Natural killer cell treated with Interleukin-12 subunit alpha and Interleukin-12 subunit beta and Interleukin-15 and Interleukin-18, amount 100 ng/mL, for 72 hours (primary cell): ENCODE data around the gene NRP2. TPM values are rescaled to one million over a fixed set of nuclear protein-coding genes. Genes with fewer than 3 reads are reported as not detected.

Experiments
- ATAC-seq, 2 donors: fragments of 150-1000 bp; cut with Tn5 transposase in 1 of 2; sonication (Bioruptor Pico), chemical (Tn5 transposase) in 1 of 2; 2 replicates each; pipeline ENCODE4 v1.10.0; 2021
- DNase-seq: peaks from one replicate; pipeline ENCODE4 v3.0.0; 2022; ENCODE audit warnings: low spot score
- H3K27ac Mint-ChIP-seq, 2 donors: 1 replicate in 1 of 2; 2 replicates in 1 of 2; pipeline ENCODE4 v1.8.0; 2022; ENCODE audit warnings: mixed read lengths in 2 of 2, mild to moderate bottlenecking in 1 of 2, moderate library complexity in 1 of 2
- H3K27me3 Mint-ChIP-seq, 2 donors: 1 replicate in 1 of 2; 2 replicates in 1 of 2; pipeline ENCODE4 v1.8.0; 2022; ENCODE audit warnings: mixed read lengths in 2 of 2
- H3K36me3 Mint-ChIP-seq: one replicate; pipeline ENCODE4 v1.8.0; 2022; ENCODE audit warnings: mixed read lengths
- H3K4me1 Mint-ChIP-seq, 2 donors: 1 replicate in 1 of 2; 2 replicates in 1 of 2; pipeline ENCODE4 v1.8.0; 2022; ENCODE audit warnings: low read depth in 2 of 2, mixed read lengths in 2 of 2, mild to moderate bottlenecking in 1 of 2
- H3K4me3 Mint-ChIP-seq: one replicate; pipeline ENCODE4 v1.8.0; 2022; ENCODE audit warnings: mixed read lengths
- H3K9me3 Mint-ChIP-seq: 2 replicates; pipeline ENCODE4 v1.8.0; 2022; ENCODE audit warnings: mixed read lengths
- total RNA-seq, 2 donors: library from RNA; stranded (reverse); gene quantifications; one replicate each; pipeline ENCODE4 v1.2.3, GENCODE V29; 2022

The NRP2 gene
- total RNA-seq, 2 donors from 2014 or later, result 1.5 to 2.6 TPM

DNA sequence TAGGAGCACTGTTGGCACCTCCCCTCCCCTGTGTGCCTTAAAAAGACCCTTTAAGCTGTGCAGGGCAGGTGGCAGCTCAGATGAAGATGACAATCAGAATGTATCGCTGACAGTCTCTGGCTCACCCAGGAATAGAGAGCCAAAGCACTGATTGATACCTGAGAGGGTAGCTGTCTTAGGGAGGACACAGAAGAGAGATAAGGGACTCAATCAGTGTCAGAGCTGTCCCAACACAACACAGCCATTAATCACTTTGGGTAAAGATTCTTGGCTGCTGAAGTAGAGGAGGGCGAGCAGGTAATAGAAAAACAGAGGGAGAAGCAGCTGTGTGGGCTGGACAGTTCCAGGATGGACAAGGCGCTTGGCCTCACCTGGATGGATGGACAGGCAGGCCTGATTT lies 124.9 kb downstream of the NRP2 start:
- Mint-ChIP-seq H3K27ac (no peak overlapping the region), H3K36me3 (no peaks in the 10 kb centered on the region), H3K27me3 (peaks cover 7 to 11% of the 10 kb centered on the region in 2 donors), H3K4me1 (no peaks in the 10 kb centered on the region), H3K9me3 (no peaks in the 10 kb centered on the region), H3K4me3 (no peak overlapping the region)
- no peak for ATAC-seq
- no peak for DNase-seq

DNA sequence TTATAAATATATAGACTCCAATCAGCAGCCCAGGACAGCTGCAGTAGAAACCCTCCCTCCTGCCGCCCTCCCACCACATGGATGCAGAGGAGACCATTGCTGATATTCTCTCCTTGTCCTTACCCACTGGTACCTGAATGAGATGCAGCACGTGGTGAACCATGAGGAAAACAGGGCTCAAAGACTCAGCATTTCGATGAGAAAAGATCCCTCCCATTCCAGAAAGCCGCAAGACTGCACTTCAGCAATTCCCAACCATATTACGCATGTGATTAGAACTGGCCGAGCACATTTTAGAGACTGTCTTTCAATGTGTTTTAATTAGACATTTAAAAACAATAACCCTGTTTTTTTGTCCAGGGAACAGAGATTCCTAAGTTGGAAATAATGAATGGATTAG lies 125.5 kb downstream of the NRP2 start:
- no peaks in the 10 kb centered on the region for H3K9me3 Mint-ChIP-seq
- ATAC-seq (no peak), DNase-seq (no peak)
- no peaks in the 10 kb centered on the region for H3K36me3 Mint-ChIP-seq
- H3K4me1 Mint-ChIP-seq, result no peaks in the 10 kb centered on the region
- H3K4me3 Mint-ChIP-seq, result no peak overlapping the region
- H3K27ac Mint-ChIP-seq, result no peak overlapping the region
- peaks cover 7 to 9% of the 10 kb centered on the region in 2 donors for H3K27me3 Mint-ChIP-seq

DNA sequence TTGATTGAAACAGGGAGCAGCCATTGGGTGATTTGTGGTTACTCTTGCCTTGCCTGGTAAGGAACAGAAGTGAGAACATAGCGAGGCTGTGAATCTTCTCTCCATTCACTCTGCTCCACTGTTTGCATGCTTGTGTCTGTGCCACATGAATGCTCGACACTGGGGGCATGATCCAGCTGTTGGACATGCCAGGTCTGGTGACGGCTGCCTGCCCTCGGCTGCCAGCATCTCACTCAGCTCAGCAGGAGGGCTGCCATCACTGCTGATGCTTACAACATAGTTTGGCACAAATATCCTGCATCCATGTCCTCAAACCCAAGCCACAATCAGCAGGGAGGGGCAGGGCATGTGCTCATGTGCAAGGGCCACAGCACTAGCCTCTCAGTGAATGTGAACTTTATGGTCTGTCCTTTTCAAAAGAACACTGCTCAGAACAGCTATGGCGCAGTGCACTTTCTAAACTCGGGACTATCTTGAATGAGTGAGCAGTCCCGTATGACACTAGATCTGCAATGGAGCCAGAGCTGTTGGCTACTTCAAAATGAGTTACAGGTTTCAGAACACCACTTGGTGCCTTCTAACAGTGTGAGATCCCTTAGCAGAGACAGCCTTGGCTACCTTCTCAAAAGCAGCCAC lies 126.3 kb downstream of the NRP2 start:
- Mint-ChIP-seq H3K27me3 (peaks cover 7 to 9% of the 10 kb centered on the region in 2 donors), H3K4me3 (no peak overlapping the region), H3K36me3 (no peaks in the 10 kb centered on the region), H3K9me3 (no peaks in the 10 kb centered on the region), H3K4me1 (no peaks in the 10 kb centered on the region), H3K27ac (no peak overlapping the region)
- no peak for DNase-seq
- ATAC-seq, result no peak

DNA sequence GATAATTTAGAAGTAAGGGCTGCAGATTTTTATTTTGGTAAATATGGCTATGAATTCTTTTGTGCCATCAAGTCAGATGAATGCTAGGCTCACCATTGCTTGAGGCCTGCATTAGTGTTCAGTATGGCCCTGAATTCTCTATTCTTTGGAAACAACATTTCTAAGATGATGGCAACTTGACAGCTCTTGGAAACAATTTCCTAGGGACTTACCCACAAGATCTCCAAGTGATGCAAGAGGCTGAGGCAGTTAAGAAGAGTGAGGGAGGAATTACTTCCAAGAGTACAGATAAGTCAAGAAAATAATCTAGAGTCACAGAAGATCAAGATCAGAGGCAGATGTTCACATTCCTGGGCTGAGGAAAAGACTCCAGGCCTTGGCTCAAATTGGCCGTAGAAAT lies 129.1 kb downstream of the NRP2 start:
- Mint-ChIP-seq H3K36me3 (no peaks in the 10 kb centered on the region), H3K4me1 (no peaks in the 10 kb centered on the region), H3K9me3 (no peaks in the 10 kb centered on the region), H3K27me3 (peaks cover 8 to 9% of the 10 kb centered on the region in 2 donors), H3K4me3 (no peak overlapping the region), H3K27ac (no peak overlapping the region)
- ATAC-seq, result no peak
- no peak for DNase-seq

- Mint-ChIP-seq H3K27me3 (peaks cover 13 to 17% of the 10 kb centered on the region in 2 donors), H3K4me1 (no peaks in the 10 kb centered on the region), H3K36me3 (no peaks in the 10 kb centered on the region), H3K4me3 (no peak overlapping the region), H3K9me3 (no peaks in the 10 kb centered on the region), H3K27ac (no peak overlapping the region)
- DNase-seq (no peak), ATAC-seq (no peak)
Measured at GRCh38 chr2:205814039-205814364, 131.7 kb downstream of the NRP2 start.

DNA sequence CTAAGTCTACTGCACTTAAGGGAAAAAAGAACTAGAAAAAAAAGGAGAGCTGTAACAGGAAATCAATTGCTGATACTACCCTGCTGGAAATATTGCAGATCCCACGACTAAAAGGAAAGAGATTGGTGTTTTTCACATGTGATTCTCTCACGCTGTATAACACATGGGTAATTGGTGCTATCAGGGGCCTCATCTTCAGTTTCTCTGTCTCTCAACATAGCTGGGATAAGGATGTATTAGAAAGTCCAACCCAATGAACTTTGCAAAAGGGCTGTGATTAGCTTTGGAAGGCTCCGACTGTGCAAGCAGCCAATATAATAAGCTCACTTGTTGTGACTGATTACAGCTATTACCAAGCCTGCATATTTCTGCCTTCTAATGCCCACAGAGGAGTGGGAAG lies 133.4 kb downstream of the NRP2 start:
- ATAC-seq (no peak), DNase-seq (no peak)
- Mint-ChIP-seq H3K27me3 (peaks cover 15 to 17% of the 10 kb centered on the region in 2 donors), H3K36me3 (no peaks in the 10 kb centered on the region), H3K4me1 (no peaks in the 10 kb centered on the region), H3K4me3 (no peak overlapping the region), H3K27ac (no peak overlapping the region), H3K9me3 (no peaks in the 10 kb centered on the region)

DNA sequence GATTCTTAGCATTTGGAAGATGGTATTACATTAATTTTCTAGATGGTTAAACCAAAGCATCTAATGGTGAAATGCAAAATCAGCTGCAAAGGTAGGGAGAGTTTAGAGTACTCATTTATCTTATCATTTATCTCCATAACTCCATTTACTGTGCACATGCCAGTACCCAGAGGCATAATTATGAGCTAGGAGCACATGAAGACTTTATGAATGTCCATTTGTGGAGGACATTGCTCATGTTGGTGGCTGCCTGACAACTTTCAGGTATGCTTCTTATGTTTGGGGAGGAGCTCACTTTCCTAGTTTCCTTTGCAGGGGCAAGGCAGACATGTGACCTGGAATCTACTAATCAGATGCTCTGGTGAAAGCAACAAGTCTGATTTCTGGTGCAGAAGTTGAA lies 134.0 kb downstream of the NRP2 start:
- no peak for ATAC-seq
- Mint-ChIP-seq H3K9me3 (no peaks in the 10 kb centered on the region), H3K4me3 (no peak overlapping the region), H3K4me1 (no peaks in the 10 kb centered on the region), H3K36me3 (no peaks in the 10 kb centered on the region), H3K27ac (no peak overlapping the region), H3K27me3 (peaks cover 15 to 17% of the 10 kb centered on the region in 2 donors)
- no peak for DNase-seq

DNA sequence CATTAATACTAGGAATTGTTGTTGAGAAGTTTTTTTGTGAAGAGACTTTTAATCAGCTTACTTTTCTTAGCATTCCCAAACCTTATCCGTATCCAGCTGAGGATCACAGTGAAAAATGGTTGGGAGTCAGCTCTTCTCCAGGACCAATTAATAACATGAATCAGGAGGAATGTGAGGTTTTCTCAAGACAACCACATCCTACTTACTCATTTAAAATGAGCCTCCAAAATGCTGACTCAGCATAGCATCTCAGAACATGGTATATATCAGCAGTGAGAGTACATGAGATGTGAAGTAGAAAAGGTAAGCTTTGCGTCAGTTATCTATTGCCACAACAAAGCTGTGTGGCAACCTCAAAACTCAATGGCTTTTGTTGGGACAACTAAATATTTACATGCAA lies 140.3 kb downstream of the NRP2 start:
- Mint-ChIP-seq H3K27me3 (peaks cover 10% of the 10 kb centered on the region in 2 donors), H3K4me3 (no peak overlapping the region), H3K27ac (no peak overlapping the region), H3K4me1 (no peaks in the 10 kb centered on the region), H3K36me3 (peaks cover 9% of the 10 kb centered on the region), H3K9me3 (no peaks in the 10 kb centered on the region)
- ATAC-seq, result no peak
- DNase-seq, result no peak

DNA sequence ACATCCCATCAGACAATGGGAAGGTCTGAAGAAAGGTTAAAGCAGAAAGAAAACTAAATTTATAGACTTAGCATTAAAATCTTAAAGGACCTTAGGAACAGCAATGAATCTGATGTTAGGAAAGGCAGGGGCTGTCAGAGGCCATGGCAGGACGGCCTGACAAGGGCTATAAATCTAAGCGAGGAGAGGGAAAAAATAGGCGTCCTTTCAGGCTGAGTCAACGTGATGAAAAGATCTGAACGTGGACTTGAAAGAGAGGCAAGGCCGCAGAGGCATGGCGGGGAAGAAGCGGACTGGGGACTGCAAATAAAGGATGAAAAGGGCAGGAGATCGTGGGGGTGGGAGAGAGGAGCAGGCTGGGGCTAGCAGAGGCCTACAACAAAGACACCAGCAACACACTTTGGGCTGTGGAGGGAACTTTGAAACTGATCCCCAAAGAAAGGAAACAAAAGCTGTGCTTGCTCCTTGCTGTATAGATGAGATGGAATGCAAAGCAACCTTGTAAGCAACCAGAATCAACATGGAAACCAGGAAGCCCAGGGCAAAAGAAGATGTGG lies 145.6 kb downstream of the NRP2 start:
- ATAC-seq, result no peak
- no peaks in the 10 kb centered on the region for H3K9me3 Mint-ChIP-seq
- no peak overlapping the region for H3K4me3 Mint-ChIP-seq

GRCh38 chr2:205833864-205834263 lies 151.6 kb downstream of the NRP2 start:
- Mint-ChIP-seq H3K36me3 (no peaks in the 10 kb centered on the region), H3K27me3 (peaks cover 11 to 13% of the 10 kb centered on the region in 2 donors), H3K4me1 (no peaks in the 10 kb centered on the region)

More for the DNA sequence above, 145.6 kb downstream of the NRP2 start:
- no peak for DNase-seq
- Mint-ChIP-seq H3K27ac (no peak overlapping the region), H3K27me3 (peaks cover 13% of the 10 kb centered on the region in 2 donors), H3K4me1 (no peaks in the 10 kb centered on the region), H3K36me3 (peaks cover 6% of the 10 kb centered on the region)

GRCh38 chr2:205834796-205835195 lies 152.5 kb downstream of the NRP2 start:
- Mint-ChIP-seq H3K4me3 (no peak overlapping the region), H3K9me3 (no peaks in the 10 kb centered on the region), H3K27ac (no peak overlapping the region), H3K36me3 (no peaks in the 10 kb centered on the region), H3K27me3 (peaks cover 11% of the 10 kb centered on the region in 2 donors), H3K4me1 (no peaks in the 10 kb centered on the region)
- ATAC-seq, result no peak
- DNase-seq, result no peak

More at GRCh38 chr2:205833864-205834263, 151.6 kb downstream of the NRP2 start:
- H3K4me3 Mint-ChIP-seq, result no peak overlapping the region
- no peak for DNase-seq
- no peak for ATAC-seq
- H3K27ac Mint-ChIP-seq, result no peak overlapping the region
- no peaks in the 10 kb centered on the region for H3K9me3 Mint-ChIP-seq

DNA sequence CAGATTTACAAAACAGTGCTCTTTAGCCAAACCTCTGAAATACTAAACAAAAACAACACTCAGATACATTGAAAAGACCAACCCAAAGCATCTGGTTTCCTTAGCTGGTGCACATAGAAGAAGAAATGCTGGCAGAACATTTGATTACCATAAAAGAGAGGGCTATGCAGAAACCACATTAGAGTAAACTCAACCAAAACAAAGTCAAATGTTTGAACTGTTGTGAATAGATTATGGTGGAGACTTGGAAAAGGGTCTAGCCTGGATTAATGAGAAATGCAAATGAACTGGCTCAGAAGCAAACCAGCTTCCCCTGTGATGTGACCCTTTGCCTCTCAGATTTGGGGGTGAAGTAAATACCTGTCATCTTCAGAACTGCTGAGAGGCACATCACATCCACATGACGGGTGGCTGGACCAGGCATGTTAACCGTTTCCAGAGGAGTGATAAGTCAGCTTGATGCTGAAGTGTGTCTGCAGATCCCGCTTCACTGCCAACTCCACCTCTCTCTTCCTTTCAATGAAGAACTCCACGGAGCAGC lies 153.0 kb downstream of the NRP2 start:
- H3K4me1 Mint-ChIP-seq, result no peaks in the 10 kb centered on the region
- no peaks in the 10 kb centered on the region for H3K36me3 Mint-ChIP-seq
- H3K4me3 Mint-ChIP-seq, result no peak overlapping the region
- no peak for ATAC-seq
- peaks cover 11% of the 10 kb centered on the region in 2 donors for H3K27me3 Mint-ChIP-seq
- no peak overlapping the region for H3K27ac Mint-ChIP-seq
- no peaks in the 10 kb centered on the region for H3K9me3 Mint-ChIP-seq
- no peak for DNase-seq

GRCh38 chr2:205835923-205836322 lies 153.6 kb downstream of the NRP2 start:
- Mint-ChIP-seq H3K27me3 (peaks cover 11 to 14% of the 10 kb centered on the region in 2 donors), H3K4me3 (no peak overlapping the region), H3K36me3 (no peaks in the 10 kb centered on the region), H3K9me3 (no peaks in the 10 kb centered on the region), H3K27ac (no peak overlapping the region), H3K4me1 (no peaks in the 10 kb centered on the region)
- ATAC-seq (no peak), DNase-seq (no peak)

- ATAC-seq (no peak), DNase-seq (no peak)
Measured at GRCh38 chr2:205836477-205837221, 154.3 kb downstream of the NRP2 start.

More at GRCh38 chr2:205836477-205837221, 154.3 kb downstream of the NRP2 start:
- no peak overlapping the region for H3K27ac Mint-ChIP-seq
- no peaks in the 10 kb centered on the region for H3K4me1 Mint-ChIP-seq
- no peak overlapping the region for H3K4me3 Mint-ChIP-seq
- H3K27me3 Mint-ChIP-seq, result peaks cover 13 to 21% of the 10 kb centered on the region in 2 donors
- H3K36me3 Mint-ChIP-seq, result no peaks in the 10 kb centered on the region
- no peaks in the 10 kb centered on the region for H3K9me3 Mint-ChIP-seq
